Heart left ventricle (tissue), 13 donors: ENCODE results near the gene ANKS3.

Experiments
- CTCF ChIP-seq, 12 donors: fragments of 200-600 bp; sonication (generic) in 4 of 12; IDR thresholded peaks; one replicate each; pipeline versions ENCODE4 v1.5.0 to v1.8.0; 2018 to 2022; ENCODE audit warnings: antibody characterized with exemption in 12 of 12, mild to moderate bottlenecking in 5 of 12
- POLR2A ChIP-seq, 2 donors: fragments of 450-650 bp; IDR thresholded peaks; one replicate each; pipeline ENCODE4 v1.6.1; 2017; ENCODE audit warnings: antibody characterized with exemption in 2 of 2, mild to moderate bottlenecking in 2 of 2, moderate library complexity in 2 of 2
- donor health status: ischemic (EF 13 %, LVEDD 7.1; RV severe dilation, severe dysfunction).
- donor health status: DM: no; HTN: yes; CAD: no.
- donor health status: DM: no; HTN: no; CAD: no.
- donor health status: ischemic (EF 25% LVEDD 6.9; RV normal size, moderate dysfunction).
- donor health status: ischemic (EF 25% LVEDD 5.7; RV mildly dilated, moderate dysfunction).
- donor health status: ischemic (EF 35%, LVEDD 5.7; RV mildly dilated, moderate dysfunction).
- donor health status: nonischemic (EF 11% LVEDD 7.7; RV severe dilation, severe dysfunction).
- donor health status: DM: yes; HTN: yes; CAD: no.
- donor health status: PGD.
- donor health status: ischemic (EF 29% LVEDD 5.4; RV normal size, mild dysfunction).
- donor health status: nonischemic (EF 23%, LVEDD 6.1; RV moderate dilation, normal function).

- TF ChIP-seq POLR2A (IDR thresholded peaks at IDR 0.05) (no peak), CTCF (IDR thresholded peaks at IDR 0.05) (no peak)
These were observed 48.8 kb downstream of the ANKS3 start for GRCh38 chr16:4685292-4685691.
